Liver (tissue), 9 donors: ENCODE results near the gene TAF3. TPM values are rescaled to one million over a fixed set of nuclear protein-coding genes. Genes with fewer than 3 reads are reported as not detected.

Experiments
- DNase-seq: peaks from one replicate; pipeline ENCODE4 v3.0.0-alpha.2; 2017; ENCODE audit warnings: low spot score
- H3K27ac ChIP-seq, 2 donors: one replicate each; pipeline ENCODE4 v1.7.0; 2013; ENCODE audit warnings: inconsistent platforms in 2 of 2, low read length in 2 of 2, control low read depth in 1 of 2, low read depth in 1 of 2, mild to moderate bottlenecking in 1 of 2
- H3K27me3 ChIP-seq, 4 donors: one replicate each; pipeline versions ENCODE4 v1.6.1 to v1.7.0; 2013; ENCODE audit warnings: low read length in 3 of 4, inconsistent platforms in 1 of 4, mild to moderate bottlenecking in 1 of 4, moderate library complexity in 1 of 4; ENCODE audit not compliant: control insufficient read depth in 4 of 4, insufficient read depth in 4 of 4
- H3K36me3 ChIP-seq, 4 donors: one replicate each; pipeline versions ENCODE4 v1.6.1 to v1.7.0; 2013; ENCODE audit warnings: low read length in 3 of 4, mild to moderate bottlenecking in 3 of 4, low read depth in 1 of 4, moderate library complexity in 1 of 4; ENCODE audit not compliant: control insufficient read depth in 4 of 4, insufficient read depth in 3 of 4
- H3K4me1 ChIP-seq, 4 donors: one replicate each; pipeline versions ENCODE4 v1.6.1 to v1.7.0; 2013; ENCODE audit warnings: low read length in 3 of 4, mild to moderate bottlenecking in 3 of 4, moderate library complexity in 1 of 4; ENCODE audit not compliant: control insufficient read depth in 4 of 4, insufficient read depth in 4 of 4
- H3K4me3 ChIP-seq, 3 donors: one replicate each; pipeline versions ENCODE4 v1.6.1 to v1.7.0; 2013; ENCODE audit warnings: low read length in 3 of 3, control low read depth in 1 of 3, low read depth in 1 of 3, mild to moderate bottlenecking in 1 of 3
- H3K9ac ChIP-seq, 2 donors: one replicate each; pipeline ENCODE4 v1.7.0; 2013; ENCODE audit warnings: low read length in 2 of 2, mild to moderate bottlenecking in 2 of 2, moderate library complexity in 2 of 2, control low read depth in 1 of 2, low read depth in 1 of 2
- H3K9me3 ChIP-seq, 4 donors: one replicate each; pipeline versions ENCODE4 v1.6.1 to v1.7.0; 2013; ENCODE audit warnings: low read length in 3 of 4; ENCODE audit not compliant: control insufficient read depth in 4 of 4
- FOXA1 ChIP-seq: IDR thresholded peaks from 2 replicates; pipeline ENCODE4 v1.6.1; 2016; ENCODE audit warnings: antibody characterized with exemption
- FOXA2 ChIP-seq: IDR thresholded peaks from 2 replicates; pipeline ENCODE4 v1.6.1; 2016; ENCODE audit warnings: antibody characterized with exemption
- HNF4A ChIP-seq, 2 donors: conservative IDR thresholded peaks; 2 replicates each; pipeline ENCODE4 v1.6.1; 2016; ENCODE audit warnings: antibody characterized with exemption in 2 of 2, mild to moderate bottlenecking in 2 of 2
- JUND ChIP-seq, 2 donors: IDR thresholded peaks; 2 replicates each; pipeline ENCODE4 v1.6.1; 2016; ENCODE audit warnings: antibody characterized with exemption in 2 of 2
- NR2F2 ChIP-seq: IDR thresholded peaks from 2 replicates; pipeline ENCODE4 v1.6.1; 2016; ENCODE audit warnings: antibody characterized with exemption
- RAD21 ChIP-seq, 2 donors: IDR thresholded peaks; 2 replicates each; pipeline ENCODE4 v1.6.1; 2016; ENCODE audit warnings: antibody characterized with exemption in 2 of 2, mild to moderate bottlenecking in 2 of 2
- RXRA ChIP-seq, 2 donors: IDR thresholded peaks; 2 replicates each; pipeline ENCODE4 v1.6.1; 2017 to 2018; ENCODE audit warnings: antibody characterized with exemption in 2 of 2, mild to moderate bottlenecking in 1 of 2
- SP1 ChIP-seq: IDR thresholded peaks from 2 replicates; pipeline ENCODE4 v1.6.1; 2018; ENCODE audit warnings: antibody characterized with exemption, mild to moderate bottlenecking
- TAF1 ChIP-seq: conservative IDR thresholded peaks from 2 replicates; pipeline ENCODE4 v1.6.1; 2016; ENCODE audit warnings: antibody characterized with exemption, mild to moderate bottlenecking
- YY1 ChIP-seq: IDR thresholded peaks from 2 replicates; pipeline ENCODE4 v1.6.1; 2016; ENCODE audit warnings: antibody characterized with exemption, mild to moderate bottlenecking
- WGBS: extraction: QIAGEN DNeasy Blood & Tissue Kit; methylation state at CpG from one replicate; pipeline ENCODE4 v1.1.7; 2013; 5-methylcytosine and 5-hydroxymethylcytosine counted together
- polyA plus RNA-seq, 2 donors: library from polyadenylated mRNA; stranded (reverse) in 1 of 2; unstranded in 1 of 2; fragments of 200-250 nt in 1 of 2; fragments of >200 nt in 1 of 2; fragmentation: Nextera tagmentation in 1 of 2; extraction: Ambion mirVana in 1 of 2; gene quantifications; one replicate each; pipeline versions ENCODE4 v1.2.1 to v1.2.3, GENCODE V29; 2013 to 2015
- total RNA-seq, 2 donors: library from RNA; depleted of rRNA; stranded (reverse); fragments of >200 nt; gene quantifications; one replicate each; pipeline ENCODE4 v1.2.3, GENCODE V29; 2014
- TF ChIP-seq, protein P1 (sequence below): fragments of 150-350 bp; IDR thresholded peaks from 2 replicates; pipeline ENCODE4 v1.5.1; 2017; ENCODE audit warnings: improper control_type of control experiment, low read depth, low read length; ENCODE audit not compliant: missing input control
- TF ChIP-seq, protein P2 (sequence below): IDR thresholded peaks from 2 replicates; pipeline ENCODE4 v1.6.1; 2016; ENCODE audit warnings: antibody characterized with exemption
- TF ChIP-seq, protein P3 (sequence below): IDR thresholded peaks from 2 replicates; pipeline ENCODE4 v1.6.1; 2016; ENCODE audit warnings: antibody characterized with exemption
- TF ChIP-seq, protein P4 (sequence below): IDR thresholded peaks from 2 replicates; pipeline ENCODE4 v1.6.1; 2016; ENCODE audit warnings: antibody characterized with exemption, mild to moderate bottlenecking
- donor health status: healthy.
- donor health status: healthy.
- donor health status: healthy.
- donor health status: healthy.
- donor health status: healthy.

TAF3 gene
- total and polyA plus RNA-seq, 4 donors = 1.5 to 3.6 (median 1.9) TPM

DNA sequence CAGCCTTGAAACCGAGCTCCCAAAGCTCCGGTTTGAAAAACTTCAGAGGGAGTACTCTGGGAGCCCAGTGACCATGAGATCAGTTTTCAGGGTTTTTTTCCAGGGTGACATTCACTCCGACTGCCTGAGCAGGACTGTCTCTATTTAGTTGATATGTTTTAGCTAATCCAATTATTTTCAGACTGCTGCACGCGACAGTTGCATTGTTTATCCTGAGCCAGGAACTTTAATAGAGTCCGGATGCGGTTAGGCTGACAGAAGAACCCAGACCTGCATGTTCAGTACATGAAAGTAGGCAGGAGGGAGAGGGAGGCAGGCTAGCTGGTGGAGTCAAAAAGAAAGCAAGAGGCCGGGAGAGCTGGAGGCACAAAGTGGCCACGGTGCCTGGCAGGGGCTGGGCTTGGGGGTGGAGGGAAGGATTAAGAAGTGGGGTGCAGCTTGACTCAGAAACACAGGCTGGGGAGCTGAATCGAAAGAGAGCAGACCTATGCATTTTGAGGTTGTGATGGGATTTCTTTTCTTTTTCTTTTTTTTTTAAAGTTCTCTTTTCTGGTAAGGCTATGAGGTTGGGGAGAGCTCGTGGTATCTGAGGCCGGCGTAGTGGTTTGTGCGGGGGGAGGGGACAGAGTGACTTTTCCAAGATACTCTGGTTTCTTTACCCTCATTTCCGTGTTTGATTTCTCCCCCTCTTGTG lies 241.9 kb downstream of the TAF3 start (continued):
- TF ChIP-seq, protein P1, sequence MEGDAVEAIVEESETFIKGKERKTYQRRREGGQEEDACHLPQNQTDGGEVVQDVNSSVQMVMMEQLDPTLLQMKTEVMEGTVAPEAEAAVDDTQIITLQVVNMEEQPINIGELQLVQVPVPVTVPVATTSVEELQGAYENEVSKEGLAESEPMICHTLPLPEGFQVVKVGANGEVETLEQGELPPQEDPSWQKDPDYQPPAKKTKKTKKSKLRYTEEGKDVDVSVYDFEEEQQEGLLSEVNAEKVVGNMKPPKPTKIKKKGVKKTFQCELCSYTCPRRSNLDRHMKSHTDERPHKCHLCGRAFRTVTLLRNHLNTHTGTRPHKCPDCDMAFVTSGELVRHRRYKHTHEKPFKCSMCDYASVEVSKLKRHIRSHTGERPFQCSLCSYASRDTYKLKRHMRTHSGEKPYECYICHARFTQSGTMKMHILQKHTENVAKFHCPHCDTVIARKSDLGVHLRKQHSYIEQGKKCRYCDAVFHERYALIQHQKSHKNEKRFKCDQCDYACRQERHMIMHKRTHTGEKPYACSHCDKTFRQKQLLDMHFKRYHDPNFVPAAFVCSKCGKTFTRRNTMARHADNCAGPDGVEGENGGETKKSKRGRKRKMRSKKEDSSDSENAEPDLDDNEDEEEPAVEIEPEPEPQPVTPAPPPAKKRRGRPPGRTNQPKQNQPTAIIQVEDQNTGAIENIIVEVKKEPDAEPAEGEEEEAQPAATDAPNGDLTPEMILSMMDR = no peak
- TF ChIP-seq HNF4A (conservative IDR thresholded peaks at IDR 0.05) (no peak), NR2F2 (no peak), TAF1 (no peak), YY1 (no peak)
- TF ChIP-seq, protein P2, sequence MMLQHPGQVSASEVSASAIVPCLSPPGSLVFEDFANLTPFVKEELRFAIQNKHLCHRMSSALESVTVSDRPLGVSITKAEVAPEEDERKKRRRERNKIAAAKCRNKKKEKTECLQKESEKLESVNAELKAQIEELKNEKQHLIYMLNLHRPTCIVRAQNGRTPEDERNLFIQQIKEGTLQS = no peak
- TF ChIP-seq, protein P3, sequence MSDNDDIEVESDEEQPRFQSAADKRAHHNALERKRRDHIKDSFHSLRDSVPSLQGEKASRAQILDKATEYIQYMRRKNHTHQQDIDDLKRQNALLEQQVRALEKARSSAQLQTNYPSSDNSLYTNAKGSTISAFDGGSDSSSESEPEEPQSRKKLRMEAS = no peak

DNA sequence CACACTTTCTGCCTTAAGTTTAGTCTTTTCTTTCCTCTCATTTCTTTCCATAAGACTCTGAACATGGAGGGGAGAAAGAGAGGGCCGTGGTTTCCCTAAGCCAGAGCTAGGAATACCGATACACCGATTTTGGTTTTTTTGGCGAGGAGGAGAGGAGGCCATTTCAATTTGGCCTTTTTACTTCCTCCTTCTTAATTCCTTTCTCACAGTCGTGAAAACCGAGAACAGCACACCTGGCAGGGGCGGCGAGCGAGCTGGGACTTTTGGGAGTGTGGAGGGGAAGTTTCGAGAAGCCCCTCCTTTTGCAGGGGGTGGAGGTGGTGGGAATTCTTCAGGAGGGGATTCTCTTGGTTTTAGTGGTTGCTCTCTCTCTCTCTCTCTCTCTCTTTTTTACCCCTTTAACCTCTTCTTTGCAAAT lies 242.4 kb downstream of the TAF3 start:
- no peak overlapping the region for H3K4me3 ChIP-seq
- H3K4me1 ChIP-seq = peaks cover 0 to 2% (median under 1%) of the 10 kb centered on the region in 4 donors
- no peak for DNase-seq
- H3K27me3 ChIP-seq = peaks cover 0 to 3% (median 1%) of the 10 kb centered on the region in 4 donors
- H3K36me3 ChIP-seq = no peaks in the 10 kb centered on the region
- no peak overlapping the region for H3K9ac ChIP-seq
- TF ChIP-seq, protein P1 = no peak
- TF ChIP-seq RAD21 (IDR thresholded peaks at IDR 0.05) (no peak), TAF1 (no peak), JUND (IDR thresholded peaks at IDR 0.05) (no peak), YY1 (no peak), NR2F2 (no peak), FOXA1 (no peak), FOXA2 (no peak), SP1 (no peak), HNF4A (conservative IDR thresholded peaks at IDR 0.05) (no peak), RXRA (IDR thresholded peaks at IDR 0.05) (no peak)
- TF ChIP-seq, protein P3 = no peak
- TF ChIP-seq, protein P4, sequence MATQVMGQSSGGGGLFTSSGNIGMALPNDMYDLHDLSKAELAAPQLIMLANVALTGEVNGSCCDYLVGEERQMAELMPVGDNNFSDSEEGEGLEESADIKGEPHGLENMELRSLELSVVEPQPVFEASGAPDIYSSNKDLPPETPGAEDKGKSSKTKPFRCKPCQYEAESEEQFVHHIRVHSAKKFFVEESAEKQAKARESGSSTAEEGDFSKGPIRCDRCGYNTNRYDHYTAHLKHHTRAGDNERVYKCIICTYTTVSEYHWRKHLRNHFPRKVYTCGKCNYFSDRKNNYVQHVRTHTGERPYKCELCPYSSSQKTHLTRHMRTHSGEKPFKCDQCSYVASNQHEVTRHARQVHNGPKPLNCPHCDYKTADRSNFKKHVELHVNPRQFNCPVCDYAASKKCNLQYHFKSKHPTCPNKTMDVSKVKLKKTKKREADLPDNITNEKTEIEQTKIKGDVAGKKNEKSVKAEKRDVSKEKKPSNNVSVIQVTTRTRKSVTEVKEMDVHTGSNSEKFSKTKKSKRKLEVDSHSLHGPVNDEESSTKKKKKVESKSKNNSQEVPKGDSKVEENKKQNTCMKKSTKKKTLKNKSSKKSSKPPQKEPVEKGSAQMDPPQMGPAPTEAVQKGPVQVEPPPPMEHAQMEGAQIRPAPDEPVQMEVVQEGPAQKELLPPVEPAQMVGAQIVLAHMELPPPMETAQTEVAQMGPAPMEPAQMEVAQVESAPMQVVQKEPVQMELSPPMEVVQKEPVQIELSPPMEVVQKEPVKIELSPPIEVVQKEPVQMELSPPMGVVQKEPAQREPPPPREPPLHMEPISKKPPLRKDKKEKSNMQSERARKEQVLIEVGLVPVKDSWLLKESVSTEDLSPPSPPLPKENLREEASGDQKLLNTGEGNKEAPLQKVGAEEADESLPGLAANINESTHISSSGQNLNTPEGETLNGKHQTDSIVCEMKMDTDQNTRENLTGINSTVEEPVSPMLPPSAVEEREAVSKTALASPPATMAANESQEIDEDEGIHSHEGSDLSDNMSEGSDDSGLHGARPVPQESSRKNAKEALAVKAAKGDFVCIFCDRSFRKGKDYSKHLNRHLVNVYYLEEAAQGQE = no peak
- TF ChIP-seq, protein P2 = no peak
- 41% methylated on average over 10 of the region's 10 CpGs for WGBS
- no peak overlapping the region for H3K27ac ChIP-seq
- H3K9me3 ChIP-seq = no peaks in the 10 kb centered on the region
